H1 (cell line): ENCODE measurements around the gene KLHL35. TPM values are rescaled to one million over a fixed set of nuclear protein-coding genes. Genes with fewer than 3 reads are reported as not detected.

Experiments
- CHD2 ChIP-seq: IDR thresholded peaks from 2 replicates; pipeline ENCODE4 v1.6.1; 2012; ENCODE audit warnings: low read length, improper control_type of control experiment
- CREB1 ChIP-seq: IDR thresholded peaks from 2 replicates; pipeline ENCODE4 v1.6.1; 2012; ENCODE audit warnings: inconsistent platforms
- FOSL1 ChIP-seq: IDR thresholded peaks from 2 replicates; pipeline ENCODE4 v1.6.1; 2011; ENCODE audit warnings: mild to moderate bottlenecking, low read depth, low read length, moderate library complexity; ENCODE audit not compliant: insufficient read depth
- JUN ChIP-seq: IDR thresholded peaks from 2 replicates; pipeline ENCODE4 v1.6.1; 2011; ENCODE audit warnings: low read depth, mild to moderate bottlenecking, improper control_type of control experiment, low read length
- KDM1A ChIP-seq: fragments of 200-600, 300-600 bp; sonication (generic); IDR thresholded peaks from 2 replicates; pipeline ENCODE4 v1.7.1; 2016; ENCODE audit warnings: mild to moderate bottlenecking, low read length, borderline replicate concordance
- SIRT6 ChIP-seq: IDR thresholded peaks from one replicate; pipeline ENCODE4 v1.7.1; 2012; ENCODE audit warnings: low read length, inconsistent platforms
- TAF7 ChIP-seq: optimal IDR thresholded peaks from 2 replicates; pipeline ENCODE3; 2011; ENCODE audit warnings: low read depth, mild to moderate bottlenecking, inconsistent platforms, low read length, moderate library complexity, borderline replicate concordance
- polyA plus RNA-seq, 7 experiments: library from polyadenylated mRNA; depleted of rRNA in 3 of 7; stranded (reverse) in 5 of 7; unstranded in 2 of 7; fragments of >200 nt in 5 of 7; fragments of 200-250 nt in 2 of 7; gene quantifications; 1 replicate in 5 of 7; 2 replicates in 1 of 7; 4 replicates in 1 of 7; pipeline versions ENCODE4 v1.2.1 to v1.2.3, GENCODE V29; 2011 to 2013; ENCODE audit warnings: missing spikeins in 2 of 7, mixed read lengths in 2 of 7
- total RNA-seq: library from RNA; stranded (reverse); fragmentation: NEBNext Ultra II Directional; extraction: Animal tissue kit (Norgen Biotek cat#: 25700); gene quantifications from 2 replicates; pipeline ENCODE4 v1.2.1, GENCODE V29; 2021

The KLHL35 gene
- total and polyA plus RNA-seq, 2 of the 8 experiments (the other 6 are each of a cell fraction or from before 2014, with no cell fraction given) = 0.35 to 0.41 TPM

GRCh38 chr11:75469785-75470405, 36.9 kb upstream of the KLHL35 start (continued):
- no peak for TF ChIP-seq JUN
- no peak for TF ChIP-seq CREB1
- TF ChIP-seq SIRT6 = no peak
- TF ChIP-seq TAF7 = no peak
- TF ChIP-seq CHD2 = no peak
- no peak for TF ChIP-seq FOSL1
- no peak for TF ChIP-seq KDM1A
